Measurements from ENCODE around the gene NUAK2.

NUAK2 gene

DNA sequence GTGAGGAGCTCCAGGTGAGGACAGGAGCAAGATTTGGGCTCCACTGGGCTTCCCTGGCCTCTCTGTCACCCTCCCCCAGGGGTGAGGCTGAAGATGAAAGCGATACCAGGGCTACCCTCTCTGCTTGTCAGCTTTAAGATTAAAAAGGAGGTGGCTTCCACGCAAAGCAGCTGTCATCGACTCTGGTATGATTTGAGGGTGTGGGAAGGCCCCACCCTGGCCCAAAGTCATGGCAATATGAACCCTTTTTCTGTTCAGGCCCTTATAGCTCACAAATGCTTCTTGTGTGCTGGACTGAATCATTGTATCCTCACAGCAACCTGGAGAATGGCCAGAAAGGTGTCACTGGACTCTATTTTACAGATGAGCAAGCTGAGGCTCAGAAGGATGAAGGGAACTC lies 41.6 kb downstream of the NUAK2 start:
- in situ Hi-C loops (cut with MboI; ENCODE audit: low sequenced_read_pairs), result loop anchor here (5.0 kb wide), 1 partner anchor 42 kb away; the partner anchor contains the start of gene NUAK2

DNA sequence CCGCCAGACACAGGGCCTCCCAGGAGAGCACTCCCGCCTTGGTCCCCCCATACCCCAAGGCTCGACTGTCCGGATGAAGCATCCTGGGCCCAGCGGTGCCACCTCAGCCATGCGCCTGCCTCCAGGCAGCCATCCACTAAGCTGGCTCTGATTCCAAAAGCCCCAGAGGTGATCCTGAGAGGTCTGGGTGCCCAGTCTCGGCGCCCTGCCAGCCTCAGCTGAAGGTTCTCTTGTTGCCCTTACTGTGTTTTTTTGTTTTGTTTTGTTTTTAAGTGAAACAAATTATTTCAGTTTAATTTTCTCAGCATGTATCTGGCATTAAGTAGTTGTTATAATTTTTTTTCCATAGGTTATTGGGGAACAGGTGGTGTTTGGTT lies 44.9 kb downstream of the NUAK2 start:
- in situ Hi-C loops (cut with MboI; ENCODE audit: low sequenced_read_pairs), result no loop called here

DNA sequence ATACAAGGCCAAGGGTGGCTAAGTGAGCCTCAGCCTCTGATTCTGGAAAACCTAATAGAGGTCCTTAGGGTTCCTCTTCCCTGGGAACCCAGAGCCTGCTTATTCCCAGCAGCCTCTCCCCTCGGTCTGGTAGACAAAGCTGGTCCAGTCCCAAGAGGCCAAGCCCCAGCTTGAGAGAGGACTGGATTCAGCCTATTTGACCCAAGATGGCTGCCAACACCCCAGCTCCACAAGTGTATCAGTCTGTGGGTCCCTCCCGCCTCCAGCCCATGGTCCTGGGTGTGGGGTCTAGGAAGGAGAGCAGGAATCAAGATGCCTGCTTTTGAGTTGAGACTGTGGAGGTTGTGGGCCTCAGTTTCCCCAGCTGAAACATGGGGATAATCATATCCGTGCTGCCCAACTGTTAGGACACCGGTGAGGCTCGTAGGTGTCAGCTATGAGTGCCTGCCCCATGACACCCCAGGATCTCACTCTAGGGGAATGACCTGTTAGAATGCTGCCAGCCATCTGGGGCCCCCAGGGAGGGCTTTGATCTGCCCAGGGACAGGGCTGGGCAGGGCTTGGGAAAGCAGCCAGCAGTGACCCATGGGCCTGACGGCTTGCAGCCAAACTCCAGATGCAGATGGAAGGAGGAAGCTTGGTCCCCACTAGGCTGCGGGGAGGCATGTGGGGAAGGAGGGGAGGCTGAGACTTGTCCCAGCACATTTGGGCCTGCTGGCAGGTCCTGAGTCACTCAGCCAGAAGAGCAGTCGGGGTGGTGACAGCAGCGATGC lies 45.4 kb downstream of the NUAK2 start:
- in situ Hi-C loops (cut with MboI; ENCODE audit: low sequenced_read_pairs), result no loop called here

DNA sequence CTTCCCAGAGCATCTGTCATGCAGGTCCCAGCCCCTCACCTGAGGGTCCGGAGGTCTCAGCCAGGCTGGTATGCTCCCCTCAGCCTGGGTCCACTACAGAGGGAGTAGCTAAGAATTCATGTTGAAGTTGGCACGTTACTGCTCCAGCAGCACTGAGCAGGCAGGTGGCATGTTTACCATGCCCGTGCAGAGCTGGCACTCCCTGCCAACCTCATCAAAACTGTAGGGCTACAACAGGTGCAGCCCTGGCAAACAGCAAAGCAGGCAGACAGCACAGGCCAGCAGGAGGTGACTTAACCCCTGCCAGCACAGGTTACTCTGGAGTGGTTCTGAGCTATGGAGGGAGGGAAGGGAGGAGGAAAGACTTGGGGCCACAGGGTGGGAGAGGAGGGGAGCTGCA lies 46.4 kb downstream of the NUAK2 start:
- in situ Hi-C loops (cut with MboI; ENCODE audit: low sequenced_read_pairs), result no loop called here

DNA sequence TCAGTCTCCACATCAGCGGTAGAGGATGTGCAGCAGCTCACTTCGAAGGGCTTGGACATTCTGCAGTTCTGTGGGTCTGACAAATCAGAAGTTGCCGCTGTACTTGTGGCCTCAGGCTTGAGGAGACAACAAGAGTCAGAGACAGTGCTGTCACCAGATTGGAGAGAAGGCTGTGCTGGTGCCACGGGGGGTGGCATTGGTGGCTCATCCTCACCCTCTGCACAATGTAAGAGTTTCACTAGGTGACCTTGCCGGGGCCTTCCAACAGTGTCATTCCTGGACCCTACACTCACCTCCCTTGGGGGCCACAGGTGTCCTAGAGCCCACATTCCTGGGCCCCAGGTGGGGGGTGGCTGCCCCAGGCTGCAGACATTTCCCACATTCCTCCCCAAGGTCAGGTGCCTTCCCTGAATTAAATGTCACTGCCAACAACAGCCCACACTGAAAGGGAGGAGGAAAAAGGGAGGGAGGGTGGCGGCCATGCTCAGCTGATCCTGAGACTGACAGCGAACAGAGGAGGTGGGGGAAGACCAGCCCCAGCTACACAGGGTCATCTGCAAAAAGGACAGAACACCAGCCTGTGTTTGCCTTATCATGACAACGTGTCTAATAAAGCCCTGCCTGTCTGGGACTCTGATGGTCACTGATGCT lies 47.4 kb downstream of the NUAK2 start:
- in situ Hi-C loops (cut with MboI; ENCODE audit: low sequenced_read_pairs), result loop anchor here (25.0 kb wide), 1 partner anchor 287 kb away; no protein-coding TSS in a partner anchor

DNA sequence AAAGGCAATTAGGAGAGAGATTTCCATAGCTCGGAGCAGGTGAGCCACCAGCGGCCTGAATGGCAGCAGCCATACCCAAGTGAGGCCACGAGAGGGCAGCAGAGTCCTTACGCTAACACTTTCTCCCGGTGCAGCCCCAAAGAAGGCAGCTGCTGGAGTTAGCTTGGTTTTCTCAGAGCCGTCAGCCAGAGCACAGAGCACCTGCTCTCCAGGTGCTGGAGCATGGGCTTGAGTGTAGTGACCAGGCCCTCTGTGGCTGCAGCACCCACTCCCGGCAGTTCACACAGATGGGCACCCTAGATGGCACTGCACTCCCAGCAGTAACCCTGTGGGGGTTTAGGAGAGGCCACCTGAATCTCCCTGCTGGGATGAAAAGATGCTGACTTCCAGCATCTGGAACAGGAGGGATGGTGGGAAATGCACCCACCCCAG lies 48.0 kb downstream of the NUAK2 start:
- in situ Hi-C loops (cut with MboI; ENCODE audit: low sequenced_read_pairs), result loop anchor here (25.0 kb wide), 1 partner anchor 286 kb away; no protein-coding TSS in a partner anchor

DNA sequence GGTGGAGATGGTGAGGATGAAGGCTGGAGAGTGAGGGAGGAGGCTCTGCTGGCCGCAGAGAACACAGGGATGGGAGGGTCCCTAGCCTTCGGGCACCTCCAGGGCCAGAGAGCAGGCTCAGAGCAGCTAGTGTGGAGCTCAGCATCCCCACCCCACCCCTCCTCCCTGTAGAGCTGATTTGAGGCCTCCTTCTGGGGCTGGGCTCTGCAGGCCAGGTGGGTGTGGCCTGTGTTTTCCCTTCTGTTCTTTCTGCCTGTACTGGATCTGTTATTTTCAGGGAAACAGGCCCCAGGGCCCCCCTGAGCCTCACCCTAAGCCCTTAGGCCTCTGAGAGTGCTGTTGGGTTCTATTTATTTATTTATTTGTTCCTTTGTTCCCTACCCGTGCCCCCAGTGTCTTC lies 49.0 kb downstream of the NUAK2 start:
- in situ Hi-C loops (cut with MboI; ENCODE audit: low sequenced_read_pairs), result loop anchor here (25.0 kb wide), 1 partner anchor 285 kb away; no protein-coding TSS in a partner anchor

DNA sequence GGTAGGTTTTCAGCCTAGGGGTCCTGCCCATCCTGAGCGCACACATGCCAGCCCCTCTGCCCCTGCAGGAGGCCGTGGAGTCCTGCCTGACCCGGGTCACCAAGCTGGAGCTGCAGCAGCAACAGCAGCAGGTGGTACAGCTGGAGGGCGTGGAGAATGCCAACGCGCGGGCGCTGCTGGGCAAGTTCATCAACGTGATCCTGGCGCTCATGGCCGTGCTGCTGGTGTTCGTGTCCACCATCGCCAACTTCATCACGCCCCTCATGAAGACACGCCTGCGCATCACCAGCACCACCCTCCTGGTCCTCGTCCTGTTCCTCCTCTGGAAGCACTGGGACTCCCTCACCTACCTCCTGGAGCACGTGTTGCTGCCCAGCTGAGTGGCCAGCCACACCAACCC lies 49.8 kb downstream of the NUAK2 start:
- in situ Hi-C loops (cut with MboI; ENCODE audit: low sequenced_read_pairs), result loop anchor here (25.0 kb wide), 1 partner anchor 284 kb away; no protein-coding TSS in a partner anchor

DNA sequence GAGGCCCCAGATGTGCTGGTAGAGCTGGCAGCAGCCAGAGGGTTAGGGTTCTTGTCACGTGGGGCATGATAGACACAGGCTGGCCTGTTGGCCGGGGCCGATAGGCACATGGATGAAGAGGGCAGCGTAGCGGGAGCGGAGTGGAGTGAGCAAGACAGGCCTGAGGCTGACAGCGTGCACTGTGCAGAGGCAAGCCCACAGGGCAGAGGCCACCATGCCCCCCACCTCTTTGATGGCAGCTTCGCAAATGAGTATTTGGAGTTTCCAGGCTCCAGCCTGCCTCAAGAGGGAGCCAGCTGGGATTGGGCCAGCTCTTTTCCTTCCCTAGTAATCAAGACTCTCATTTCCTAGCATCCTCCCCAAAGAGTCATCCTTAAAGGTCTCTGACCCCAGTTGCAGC lies 50.3 kb downstream of the NUAK2 start:
- in situ Hi-C loops (cut with MboI; ENCODE audit: low sequenced_read_pairs), result loop anchor here (25.0 kb wide), 1 partner anchor 284 kb away; no protein-coding TSS in a partner anchor

DNA sequence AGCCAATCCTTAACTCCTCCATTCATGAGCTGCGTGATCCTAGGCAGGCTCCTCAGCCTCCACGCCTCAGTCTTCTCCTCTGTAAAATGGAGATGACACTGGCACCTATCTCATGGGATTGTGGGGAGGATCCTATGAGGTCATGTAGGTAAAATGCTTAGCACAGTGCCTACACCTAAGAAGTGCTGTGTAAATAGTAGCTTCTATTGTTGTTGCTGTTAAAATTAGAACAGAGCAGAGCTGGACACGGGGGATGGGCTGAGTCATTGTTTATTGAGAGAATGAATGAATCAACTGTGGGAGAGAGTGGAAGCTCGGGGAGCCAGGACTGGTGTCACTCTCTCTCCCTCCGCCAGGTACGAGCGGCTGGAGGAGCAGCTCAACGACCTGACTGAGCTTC lies 50.8 kb downstream of the NUAK2 start:
- in situ Hi-C loops (cut with MboI; ENCODE audit: low sequenced_read_pairs), result loop anchor here (25.0 kb wide), 1 partner anchor 283 kb away; no protein-coding TSS in a partner anchor

DNA sequence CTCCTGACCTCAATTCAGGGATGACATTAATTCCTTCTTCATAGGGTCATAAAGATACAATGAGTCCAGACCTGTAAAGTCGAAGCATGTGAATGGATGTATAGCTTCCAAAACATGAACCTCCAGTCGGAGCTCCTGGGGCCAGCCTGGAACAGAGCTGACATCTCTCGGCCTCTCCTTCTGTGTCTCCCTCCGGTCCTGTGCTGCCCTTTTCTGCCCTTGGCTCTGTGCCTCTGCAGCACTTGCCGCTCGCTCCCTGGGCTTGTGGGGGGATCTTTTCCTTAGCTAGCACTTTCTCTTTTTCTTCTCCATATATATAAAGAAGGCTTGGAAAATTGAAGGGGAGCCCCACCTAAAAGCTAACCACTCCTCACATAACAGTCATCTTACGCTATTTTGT lies 51.3 kb downstream of the NUAK2 start:
- in situ Hi-C loops (cut with MboI; ENCODE audit: low sequenced_read_pairs), result loop anchor here (25.0 kb wide), 1 partner anchor 283 kb away; no protein-coding TSS in a partner anchor

DNA sequence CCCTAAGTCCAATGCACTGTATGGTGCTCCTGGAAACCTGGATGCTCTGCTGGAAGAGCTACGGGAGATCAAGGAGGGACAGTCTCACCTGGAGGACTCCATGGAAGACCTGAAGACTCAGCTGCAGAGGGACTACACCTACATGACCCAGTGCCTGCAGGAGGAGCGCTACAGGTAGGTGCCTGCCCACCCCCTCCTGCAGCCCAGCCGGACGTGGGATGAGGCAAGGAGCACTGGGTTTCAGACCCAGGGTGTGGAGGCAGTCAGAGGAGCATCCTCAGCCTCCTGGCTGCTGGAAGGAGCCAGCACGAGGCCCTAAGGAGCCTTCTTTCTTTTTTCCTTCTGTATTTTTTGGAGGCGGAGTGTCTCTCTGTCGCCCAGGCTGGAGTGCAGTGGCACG lies 51.8 kb downstream of the NUAK2 start:
- in situ Hi-C loops (cut with MboI; ENCODE audit: low sequenced_read_pairs), result loop anchor here (25.0 kb wide), 1 partner anchor 282 kb away; no protein-coding TSS in a partner anchor

DNA sequence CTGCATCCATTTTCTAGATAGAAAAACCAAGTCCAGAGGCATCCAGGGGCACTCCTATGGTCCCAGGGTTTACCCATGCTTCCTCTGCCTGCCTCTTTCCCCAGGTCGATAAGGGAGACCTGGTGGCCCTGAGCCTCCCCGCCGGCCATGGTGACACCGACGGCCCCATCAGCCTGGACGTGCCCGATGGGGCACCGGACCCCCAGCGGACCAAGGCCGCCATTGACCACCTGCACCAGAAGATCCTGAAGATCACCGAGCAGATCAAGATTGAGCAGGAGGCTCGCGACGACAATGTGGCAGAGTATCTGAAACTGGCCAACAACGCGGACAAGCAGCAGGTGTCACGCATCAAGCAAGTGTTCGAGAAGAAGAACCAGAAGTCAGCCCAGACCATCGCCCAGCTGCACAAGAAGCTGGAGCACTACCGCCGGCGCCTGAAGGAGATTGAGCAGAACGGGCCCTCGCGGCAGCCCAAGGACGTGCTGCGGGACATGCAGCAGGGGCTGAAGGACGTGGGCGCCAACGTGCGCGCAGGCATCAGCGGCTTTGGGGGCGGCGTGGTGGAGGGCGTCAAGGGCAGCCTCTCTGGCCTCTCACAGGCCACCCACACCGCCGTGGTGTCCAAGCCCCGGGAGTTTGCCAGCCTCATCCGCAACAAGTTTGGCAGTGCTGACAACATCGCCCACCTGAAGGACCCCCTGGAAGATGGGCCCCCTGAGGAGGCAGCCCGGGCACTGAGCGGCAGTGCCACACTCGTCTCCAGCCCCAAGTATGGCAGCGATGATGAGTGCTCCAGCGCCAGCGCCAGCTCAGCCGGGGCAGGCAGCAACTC lies 52.5 kb downstream of the NUAK2 start:
- in situ Hi-C loops (cut with MboI; ENCODE audit: low sequenced_read_pairs), result loop anchor here (25.0 kb wide), 1 partner anchor 282 kb away; no protein-coding TSS in a partner anchor

DNA sequence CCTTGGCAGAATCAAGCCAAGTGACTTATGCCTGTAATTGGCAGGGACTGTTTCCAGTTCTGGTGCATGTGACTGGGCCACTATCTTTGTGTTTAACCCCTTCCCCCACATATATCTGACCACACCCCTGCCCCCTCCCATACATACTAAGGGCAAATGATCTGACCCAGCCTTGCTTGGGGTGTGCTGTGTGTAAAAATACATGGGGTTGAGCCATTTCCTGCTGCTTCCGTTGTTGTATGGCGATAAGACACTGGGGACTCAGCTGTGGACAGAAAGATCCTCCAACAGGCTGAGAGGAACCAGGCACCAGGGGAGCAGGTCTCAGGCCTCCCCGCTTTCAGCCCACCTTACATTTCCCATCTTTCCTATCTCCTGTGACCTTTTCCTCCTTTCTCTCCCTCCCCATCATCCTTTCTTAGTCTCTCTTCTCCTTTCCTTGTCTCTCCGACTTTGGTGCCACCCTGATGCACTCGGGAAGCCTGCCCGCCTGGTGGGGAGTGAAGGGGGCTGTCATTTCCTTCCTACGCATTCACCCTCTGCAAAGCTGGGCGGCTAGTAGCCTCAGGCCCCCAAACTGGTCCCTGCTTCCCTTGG lies 54.1 kb downstream of the NUAK2 start:
- in situ Hi-C loops (cut with MboI; ENCODE audit: low sequenced_read_pairs), result loop anchor here (25.0 kb wide), 1 partner anchor 280 kb away; no protein-coding TSS in a partner anchor

DNA sequence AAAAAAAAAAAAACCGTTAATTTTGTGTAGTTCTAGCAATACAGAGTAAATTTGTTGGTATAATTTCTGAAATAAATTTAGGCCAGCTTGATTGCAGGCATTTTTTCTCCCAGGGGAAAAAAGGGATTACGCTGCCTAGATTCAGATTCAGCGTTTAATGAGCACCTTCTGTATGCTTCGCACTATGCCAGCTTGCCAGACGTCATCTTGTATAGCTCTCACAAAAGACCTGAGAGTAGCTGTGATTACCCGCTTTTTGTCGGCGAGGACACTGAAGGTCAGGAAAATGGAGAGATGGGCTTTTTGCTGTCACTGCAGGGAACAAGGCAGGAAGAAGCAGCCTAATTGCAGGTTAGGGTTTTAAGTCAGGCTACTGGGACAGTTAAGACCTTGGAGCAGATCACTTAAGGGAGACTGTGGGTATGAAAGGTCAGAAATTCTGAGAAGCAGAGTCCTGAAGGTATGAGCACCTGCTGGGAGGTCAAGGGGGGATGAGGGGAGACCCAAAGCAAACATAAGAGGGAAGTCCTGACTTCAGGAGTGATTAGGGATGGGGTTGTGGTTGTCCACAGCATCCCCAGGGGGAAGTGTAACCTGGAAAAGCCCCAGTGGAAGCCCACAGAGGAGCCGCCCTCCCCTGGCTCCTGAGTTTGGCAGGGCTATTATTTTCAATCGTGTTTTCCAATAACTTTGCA lies 54.8 kb downstream of the NUAK2 start:
- in situ Hi-C loops (cut with MboI; ENCODE audit: low sequenced_read_pairs), result loop anchor here (25.0 kb wide), 1 partner anchor 279 kb away; no protein-coding TSS in a partner anchor

DNA sequence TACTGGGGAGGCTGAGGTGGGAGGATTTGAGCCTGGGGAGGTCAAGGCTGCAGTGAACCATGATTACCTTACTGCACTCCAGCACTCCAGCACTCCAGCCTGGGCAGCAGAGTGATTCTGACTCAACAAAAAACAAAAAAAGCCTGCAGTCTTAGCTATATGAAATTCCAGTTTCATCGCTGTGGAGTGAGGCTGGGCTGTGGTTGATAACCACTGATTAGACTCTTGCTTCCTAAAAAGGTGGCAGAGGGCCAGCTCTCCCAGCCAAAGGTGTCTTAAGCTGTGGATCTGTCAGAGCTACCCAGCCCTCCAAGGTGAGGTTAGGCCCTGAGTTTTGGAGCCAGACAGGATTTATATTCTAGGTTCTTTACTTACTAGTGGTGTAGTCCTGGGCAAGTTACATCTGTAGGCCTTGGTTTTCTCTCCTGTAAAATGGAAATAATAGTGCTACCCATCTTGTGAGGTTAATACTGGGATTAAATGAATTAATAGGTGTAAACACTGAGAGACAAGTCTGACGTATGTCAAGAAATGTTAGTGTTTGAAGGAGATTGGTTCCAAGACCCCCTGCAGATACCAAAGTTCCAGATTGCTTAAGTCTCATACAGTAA lies 57.9 kb downstream of the NUAK2 start:
- in situ Hi-C loops (cut with MboI; ENCODE audit: low sequenced_read_pairs), result loop anchor here (25.0 kb wide), 1 partner anchor 276 kb away; no protein-coding TSS in a partner anchor

DNA sequence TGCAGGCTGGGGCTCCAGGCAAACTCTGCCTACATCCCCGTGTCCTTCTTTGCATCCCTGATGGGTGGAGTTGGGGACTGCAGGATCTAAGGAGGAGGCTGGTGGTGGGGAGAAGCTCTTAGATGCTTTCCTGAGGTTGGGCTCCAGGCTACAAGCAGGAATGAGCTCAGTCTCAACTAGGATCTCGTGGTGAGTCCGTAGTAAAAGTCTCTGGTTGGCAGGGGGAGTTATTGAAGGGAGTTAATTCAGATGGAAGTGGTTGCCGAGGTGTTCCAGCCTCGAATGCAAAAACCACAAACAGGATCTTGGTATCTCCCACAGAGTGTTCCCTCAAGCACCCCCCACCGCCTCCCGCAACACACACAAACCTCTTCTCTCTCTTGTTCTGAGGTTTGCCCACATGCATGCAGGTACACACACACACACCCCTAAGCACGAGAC lies 58.8 kb downstream of the NUAK2 start:
- in situ Hi-C loops (cut with MboI; ENCODE audit: low sequenced_read_pairs), result loop anchor here (25.0 kb wide), 1 partner anchor 275 kb away; no protein-coding TSS in a partner anchor

DNA sequence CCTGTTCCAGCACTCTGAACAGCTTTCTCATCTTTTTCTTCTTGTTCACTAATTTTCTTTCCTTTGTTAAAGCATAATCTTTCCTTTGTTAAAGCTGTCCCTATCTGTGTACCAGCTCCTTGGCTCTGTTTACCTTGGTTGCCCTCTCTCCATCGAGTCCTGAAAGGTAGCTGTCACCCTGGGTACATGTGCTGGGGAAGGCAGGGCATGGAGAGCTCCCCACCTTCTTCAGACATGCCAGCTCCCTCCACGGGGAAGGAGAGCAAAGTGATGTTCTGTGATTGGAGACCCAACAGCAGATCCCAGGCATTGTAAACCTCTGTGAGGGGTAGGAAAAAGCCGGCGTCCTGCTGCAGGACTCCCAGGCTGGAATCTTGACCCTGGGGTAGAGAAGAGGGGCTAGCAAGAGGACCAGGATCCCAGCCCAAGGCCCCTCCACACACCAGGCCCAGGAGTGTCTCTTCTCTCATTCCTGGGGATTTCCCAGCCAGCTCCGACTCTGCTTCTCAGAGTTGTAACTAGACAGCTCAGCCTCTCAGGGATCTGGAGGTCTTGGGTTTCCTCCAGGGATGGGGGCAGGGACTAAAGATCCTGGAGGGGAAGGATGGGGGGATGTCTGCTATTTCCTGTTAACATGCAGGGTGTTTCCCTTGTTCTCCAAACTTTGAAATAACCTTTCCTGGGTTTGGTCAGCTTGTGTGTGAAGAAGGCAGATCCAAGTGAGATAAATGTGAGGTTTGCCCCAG lies 59.4 kb downstream of the NUAK2 start:
- in situ Hi-C loops (cut with MboI; ENCODE audit: low sequenced_read_pairs), result loop anchor here (25.0 kb wide), 1 partner anchor 275 kb away; no protein-coding TSS in a partner anchor

All from HL-60/S4 treated with phorbol 12-myristate 13-acetate at 8.2 ng/mL for 4 days and 3 days (cell line).